C4-2B (cell line): ENCODE data around the gene NFAM1.

Experiments used
- H3K27ac ChIP-seq: fragments of 450-650 bp; 2 replicates; pipeline ENCODE4 v1.5.1; 2017
- CTCF ChIP-seq: fragments of 450-650 bp; conservative IDR thresholded peaks from 2 replicates; pipeline ENCODE4 v1.5.1; 2017; ENCODE audit warnings: mild to moderate bottlenecking
- ZFX ChIP-seq: fragments of 450-650 bp; IDR thresholded peaks from 2 replicates; pipeline ENCODE4 v1.6.1; 2017

Gene NFAM1

GRCh38 chr22:42433754-42434682 lies 1.8 kb upstream of the NFAM1 start:
- TF ChIP-seq ZFX (no peak), CTCF (no peak)
- no peak overlapping the region for H3K27ac ChIP-seq

DNA sequence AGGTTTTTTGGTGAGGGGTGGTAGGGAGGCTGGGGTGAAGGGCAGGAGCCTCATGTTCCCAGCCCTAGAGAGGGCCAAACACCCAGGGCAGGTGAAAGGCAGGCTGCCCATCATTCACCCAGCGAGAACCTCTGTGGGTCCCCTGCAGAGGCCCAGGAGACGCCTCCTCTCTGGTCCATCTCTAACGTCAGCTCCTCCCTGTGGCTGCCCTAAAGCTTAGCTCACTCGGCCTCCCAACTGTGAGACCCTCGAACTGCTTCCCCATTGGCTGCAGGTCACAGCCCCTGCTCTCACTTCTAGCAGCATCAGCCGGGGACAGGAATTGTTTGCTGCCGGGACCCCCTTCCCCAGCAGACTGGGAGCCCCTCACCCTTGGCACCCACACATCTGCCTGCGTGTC lies 615 bp upstream of the NFAM1 start:
- TF ChIP-seq ZFX: no peak
- no peak for TF ChIP-seq CTCF
- no peak overlapping the region for H3K27ac ChIP-seq

DNA sequence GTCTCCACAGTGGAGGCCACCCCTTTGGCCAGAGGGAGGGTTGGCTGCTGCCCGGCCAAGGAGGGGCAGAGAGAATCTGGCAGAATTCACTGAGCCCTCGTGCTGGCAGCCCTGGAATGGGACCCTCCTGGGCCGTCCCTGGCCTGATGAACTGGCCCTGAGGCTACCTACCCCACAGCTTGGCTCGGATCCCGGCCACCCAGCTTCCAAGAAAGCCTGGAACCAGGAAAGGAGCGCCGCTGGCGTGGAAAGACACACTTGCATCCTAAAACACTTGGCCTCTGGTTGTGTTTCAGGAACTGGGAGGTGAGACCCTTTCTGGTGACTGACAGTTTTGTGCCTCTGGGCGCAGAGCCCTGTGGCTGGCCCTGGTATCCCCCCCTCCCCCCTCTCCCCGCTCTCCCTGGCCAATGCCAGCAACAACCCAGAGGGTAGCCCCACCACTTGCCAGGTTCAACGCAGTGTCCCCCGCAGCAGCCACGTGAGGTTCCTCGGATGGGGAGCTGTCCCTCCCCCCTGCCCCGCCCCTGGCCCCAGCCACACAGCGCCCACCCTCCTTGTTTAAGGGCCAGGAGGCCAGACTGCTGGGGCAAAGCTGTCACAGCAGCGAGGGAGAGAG lies 693 bp downstream of the NFAM1 start:
- TF ChIP-seq ZFX: no peak
- TF ChIP-seq CTCF: no peak
- H3K27ac ChIP-seq: no peak overlapping the region

DNA sequence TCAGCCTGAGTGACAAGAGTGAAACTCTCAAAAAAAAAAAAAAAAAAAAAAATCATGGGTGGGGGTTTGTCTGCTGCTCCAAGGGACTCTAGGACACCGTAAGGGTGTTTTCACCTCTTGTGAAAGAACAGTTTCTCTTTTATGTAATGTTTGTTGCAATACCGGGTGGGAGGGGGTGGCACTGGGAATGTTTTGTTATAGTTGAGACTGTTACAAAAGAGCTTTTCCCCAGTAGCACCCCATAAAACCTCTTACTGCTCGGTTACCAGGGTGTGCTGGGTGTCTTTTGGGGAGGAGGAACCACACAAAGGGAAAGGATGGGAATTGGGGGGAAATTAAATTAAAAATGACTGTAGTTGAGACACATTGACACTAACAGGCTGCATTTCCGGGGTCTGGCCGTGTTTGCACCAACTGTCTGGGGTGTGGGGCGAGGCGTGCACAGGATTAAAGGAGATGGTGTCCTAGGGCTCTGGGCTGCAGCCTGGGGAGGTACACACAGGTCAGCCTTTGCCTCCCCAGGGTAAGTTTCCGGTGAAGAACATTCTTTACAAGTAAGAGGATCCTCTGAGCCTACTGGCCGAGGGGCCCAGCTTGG lies 1.6 kb downstream of the NFAM1 start:
- no peak overlapping the region for H3K27ac ChIP-seq
- TF ChIP-seq CTCF (no peak), ZFX (no peak)

GRCh38 chr22:42428760-42429159 lies 3.4 kb downstream of the NFAM1 start:
- no peak for TF ChIP-seq CTCF
- no peak for TF ChIP-seq ZFX
- H3K27ac ChIP-seq: no peak overlapping the region

DNA sequence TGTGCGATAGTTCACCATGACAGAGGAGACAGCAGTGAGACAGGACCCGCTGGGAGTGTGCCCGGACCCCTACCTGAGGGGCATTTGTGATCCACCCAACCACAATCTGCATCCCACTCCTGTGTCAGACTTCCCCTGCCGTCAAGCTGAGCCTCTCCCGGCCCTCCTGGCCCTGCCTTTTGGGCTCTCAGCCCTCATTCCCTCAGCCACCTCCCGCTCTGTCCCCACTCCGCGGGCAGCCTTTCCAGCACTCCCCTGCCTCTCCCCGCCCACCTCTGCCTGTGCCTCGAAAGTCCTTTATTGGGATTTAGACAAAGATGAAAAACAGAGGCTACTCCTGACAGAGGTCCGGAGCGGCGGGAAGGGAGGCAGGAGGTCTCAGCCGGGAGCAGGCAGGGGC lies 4.2 kb downstream of the NFAM1 start:
- TF ChIP-seq CTCF: no peak
- TF ChIP-seq ZFX: no peak
- H3K27ac ChIP-seq: no peak overlapping the region

DNA sequence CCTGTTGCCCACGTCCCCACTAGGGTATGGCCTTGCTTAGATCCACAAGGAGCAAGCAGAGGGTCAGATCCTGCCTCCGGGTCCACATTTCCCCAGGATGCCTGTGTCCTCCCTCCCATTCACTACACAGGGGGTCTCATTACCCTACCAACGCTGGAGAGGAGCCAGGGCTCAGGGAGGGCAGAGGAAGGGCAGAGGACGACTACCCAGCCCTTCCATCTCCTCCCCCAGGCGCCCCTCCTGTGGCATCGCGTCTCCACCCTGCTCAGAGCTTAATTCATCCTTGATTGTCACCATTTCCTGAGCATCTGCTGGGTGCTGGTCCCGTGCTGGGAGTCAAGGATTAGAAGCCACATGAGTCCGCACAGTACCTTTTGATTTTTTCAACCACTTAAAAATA lies 5.0 kb downstream of the NFAM1 start:
- TF ChIP-seq ZFX (no peak), CTCF (no peak)
- H3K27ac ChIP-seq: no peak overlapping the region
